GDM1 (cell line): ENCODE results near the gene ADAMTS14.
"Not testable (repeated sequence)": the region's sequence is repeated elsewhere in the genome, so short reads cannot be mapped to it uniquely, and the experiment has no call there.

Source experiments
- DNase-seq: peaks from one replicate; lab custom pipeline; 2025; lab: John Stamatoyannopoulos, UW

ADAMTS14 gene

GRCh38 chr10:70658582-70659136 lies 13.6 kb upstream of the ADAMTS14 start:
- no peak for DNase-seq

- no peak for DNase-seq
Measured at GRCh38 chr10:70659306-70659705, 13.0 kb upstream of the ADAMTS14 start.

DNA sequence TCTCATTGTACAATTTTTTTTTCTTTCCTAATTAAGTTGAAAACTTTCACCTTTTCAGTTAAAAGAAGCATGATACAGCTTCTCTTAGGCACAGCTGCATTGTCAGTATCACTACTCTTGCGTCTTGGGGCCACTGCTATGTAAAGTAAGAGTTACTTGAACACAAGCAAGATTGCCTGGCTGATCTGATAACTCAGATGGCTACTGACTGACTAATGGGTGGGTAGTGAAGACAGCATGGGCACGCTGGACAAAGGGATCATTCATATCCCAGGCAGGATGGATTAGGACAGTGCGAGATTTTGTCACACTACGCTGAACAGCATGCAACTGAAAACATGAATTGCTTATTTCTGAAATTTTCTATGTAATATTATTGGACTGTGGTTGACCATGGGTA lies 11.6 kb upstream of the ADAMTS14 start:
- DNase-seq, result no peak

- no peak for DNase-seq
Measured at GRCh38 chr10:70661623-70662361, 10.5 kb upstream of the ADAMTS14 start.

DNA sequence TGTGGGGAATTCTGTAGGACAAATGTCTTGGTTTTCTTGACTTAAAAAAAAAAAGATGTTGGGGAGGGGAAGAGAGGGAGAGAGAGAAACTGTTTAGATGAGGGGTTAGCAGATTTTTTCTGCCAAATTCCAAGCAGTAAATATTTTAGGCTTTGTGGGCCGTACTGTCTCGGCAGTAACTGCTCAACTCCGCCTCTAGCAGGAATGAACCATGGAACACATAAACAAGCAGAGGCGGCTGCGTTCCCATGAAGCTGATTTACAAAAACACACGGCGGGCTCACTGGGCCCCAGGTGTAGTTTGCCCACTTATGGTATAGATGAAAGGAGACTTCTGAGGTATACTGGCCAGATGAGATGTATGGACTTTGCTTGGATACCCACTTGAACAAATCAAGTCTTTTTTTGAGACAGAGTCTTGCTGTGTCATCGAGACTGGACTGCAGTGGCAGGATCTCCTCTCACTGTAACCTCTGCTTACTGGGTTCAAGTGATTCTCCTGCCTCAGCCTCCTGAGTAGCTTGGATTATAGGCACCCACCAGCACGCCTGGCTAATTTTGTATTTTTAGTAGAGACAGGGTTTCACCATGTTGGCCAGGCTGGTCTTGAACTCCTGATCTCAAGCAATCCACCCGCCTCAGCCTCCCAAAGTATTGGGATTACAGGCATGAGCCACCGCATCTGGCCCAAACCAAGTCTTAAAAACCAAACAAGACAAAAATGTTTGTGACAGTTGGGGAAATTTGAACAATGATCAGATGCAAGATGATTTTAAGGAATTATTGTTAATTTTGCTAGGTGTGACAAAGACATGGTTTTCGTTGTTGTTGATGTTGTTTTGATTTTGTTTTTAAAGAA lies 9.7 kb upstream of the ADAMTS14 start:
- DNase-seq, result no peak

- DNase-seq, result not testable (repeated sequence)
Measured at GRCh38 chr10:70663458-70664409, 8.6 kb upstream of the ADAMTS14 start.

GRCh38 chr10:70664702-70665195 lies 7.6 kb upstream of the ADAMTS14 start:
- no peak for DNase-seq

DNA sequence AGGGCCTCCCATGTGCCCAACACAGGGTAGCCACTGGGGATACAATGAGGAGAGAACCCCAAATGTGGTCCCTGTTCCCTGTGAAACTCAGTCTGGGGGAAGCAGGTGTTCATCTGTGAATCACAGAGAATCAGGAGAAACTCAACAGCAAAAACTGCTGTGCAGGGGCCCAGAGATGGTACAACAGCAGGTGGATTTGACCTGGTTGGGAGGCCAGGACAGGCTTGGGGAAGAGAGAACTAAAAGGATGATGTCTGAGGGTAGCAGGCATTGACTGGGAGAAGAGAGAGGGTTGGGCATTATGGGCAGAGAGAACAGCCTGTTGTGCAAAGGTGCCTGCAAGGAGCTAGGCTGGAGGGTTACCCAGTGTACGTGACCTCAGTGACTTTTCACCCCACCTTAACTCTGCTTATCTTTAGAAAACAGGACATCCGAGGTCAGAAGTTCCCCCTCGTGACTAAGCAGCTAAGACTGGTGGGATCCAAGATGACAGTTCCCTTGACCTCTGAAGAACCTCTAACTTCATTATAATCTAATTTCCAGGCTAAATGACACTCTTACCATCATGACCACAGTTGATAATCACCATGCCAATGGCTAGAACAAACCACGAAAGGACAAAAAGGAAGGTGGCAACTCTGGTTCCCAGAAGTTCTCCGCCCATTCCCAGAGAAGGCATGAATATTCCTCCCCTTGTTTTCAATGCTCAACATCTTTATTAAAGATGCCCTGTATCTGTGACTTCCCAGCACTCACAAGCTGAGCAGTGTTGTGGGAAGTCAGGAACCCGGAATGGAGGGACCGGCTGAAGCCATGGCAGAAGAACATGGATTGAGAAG lies 5.1 kb upstream of the ADAMTS14 start:
- DNase-seq, result peak; percentile 22

DNA sequence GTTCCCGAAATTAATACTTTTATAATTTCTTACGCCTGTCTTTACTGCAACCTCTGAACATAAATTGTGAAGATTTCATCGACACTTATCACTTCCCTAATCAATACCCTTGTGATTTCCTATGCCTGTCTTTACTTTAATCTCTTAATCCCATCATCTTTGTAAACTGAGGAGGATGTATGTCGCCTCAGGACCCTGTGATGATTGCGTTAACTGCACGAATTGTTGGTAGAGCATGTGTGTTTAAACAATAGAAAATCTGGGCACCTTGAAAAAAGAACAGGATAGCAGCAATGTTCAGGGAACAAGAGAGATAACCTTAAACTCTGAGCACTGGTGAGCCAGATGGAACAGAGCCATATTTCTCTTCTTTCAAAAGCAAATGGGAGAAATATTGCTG lies 4.5 kb upstream of the ADAMTS14 start:
- not testable (repeated sequence) for DNase-seq

DNA sequence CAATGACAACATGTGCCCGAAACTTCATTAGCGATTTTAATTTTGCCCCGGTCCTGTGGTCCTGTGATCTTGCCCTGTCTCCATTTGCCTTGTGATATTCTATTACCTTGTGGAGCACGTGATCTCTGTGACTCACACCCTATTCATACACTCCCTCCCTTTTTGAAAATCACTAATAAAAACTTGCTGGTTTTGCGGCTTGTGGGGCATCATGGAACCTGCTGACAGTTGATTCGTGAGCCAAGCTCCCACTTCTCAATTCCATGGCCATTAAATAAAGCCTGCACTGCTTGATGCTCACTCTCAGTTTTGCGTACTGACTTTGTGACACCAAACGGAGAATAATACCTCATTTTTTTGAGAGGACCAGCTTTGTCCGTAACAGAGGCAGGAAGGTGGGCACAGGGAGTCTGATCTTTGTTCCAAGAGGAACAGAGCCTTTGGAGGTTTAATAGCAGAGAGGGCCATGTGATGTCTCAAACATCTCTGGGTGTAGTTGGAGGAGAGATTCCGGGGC lies 3.8 kb upstream of the ADAMTS14 start:
- no peak for DNase-seq

- DNase-seq, result no peak
Measured at GRCh38 chr10:70669015-70669414, 3.3 kb upstream of the ADAMTS14 start.

GRCh38 chr10:70669732-70670317 lies 2.5 kb upstream of the ADAMTS14 start:
- DNase-seq, result no peak

DNA sequence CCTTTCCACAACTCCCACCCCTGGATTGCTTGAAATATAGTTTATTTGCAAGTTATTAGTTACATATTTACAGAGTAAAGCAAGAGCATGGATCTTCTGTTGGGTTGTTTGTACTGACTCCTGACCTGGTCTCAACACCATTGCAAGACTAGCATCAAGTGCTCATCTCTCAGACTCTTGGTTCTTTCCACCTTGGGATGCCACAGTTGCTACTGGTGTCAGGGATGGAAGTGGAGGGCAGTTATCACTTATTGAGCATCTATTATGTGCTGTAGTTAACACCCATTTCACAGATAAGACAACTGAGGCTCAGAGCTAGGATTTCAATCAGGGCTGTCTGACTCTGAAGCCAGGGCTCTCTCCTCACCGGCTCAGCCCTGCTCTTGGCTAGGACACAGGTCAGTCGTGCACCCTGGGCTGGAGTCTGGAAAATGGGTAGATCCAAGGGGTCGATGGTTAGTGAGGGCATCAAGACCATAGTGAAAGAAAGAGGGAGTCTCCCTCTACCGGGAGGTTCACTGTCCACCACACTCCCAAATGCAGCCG lies 614 bp upstream of the ADAMTS14 start:
- DNase-seq, result no peak

GRCh38 chr10:70673043-70673928 lies 980 bp downstream of the ADAMTS14 start:
- no peak for DNase-seq

GRCh38 chr10:70673929-70674559 lies 1.7 kb downstream of the ADAMTS14 start:
- DNase-seq, result no peak

DNA sequence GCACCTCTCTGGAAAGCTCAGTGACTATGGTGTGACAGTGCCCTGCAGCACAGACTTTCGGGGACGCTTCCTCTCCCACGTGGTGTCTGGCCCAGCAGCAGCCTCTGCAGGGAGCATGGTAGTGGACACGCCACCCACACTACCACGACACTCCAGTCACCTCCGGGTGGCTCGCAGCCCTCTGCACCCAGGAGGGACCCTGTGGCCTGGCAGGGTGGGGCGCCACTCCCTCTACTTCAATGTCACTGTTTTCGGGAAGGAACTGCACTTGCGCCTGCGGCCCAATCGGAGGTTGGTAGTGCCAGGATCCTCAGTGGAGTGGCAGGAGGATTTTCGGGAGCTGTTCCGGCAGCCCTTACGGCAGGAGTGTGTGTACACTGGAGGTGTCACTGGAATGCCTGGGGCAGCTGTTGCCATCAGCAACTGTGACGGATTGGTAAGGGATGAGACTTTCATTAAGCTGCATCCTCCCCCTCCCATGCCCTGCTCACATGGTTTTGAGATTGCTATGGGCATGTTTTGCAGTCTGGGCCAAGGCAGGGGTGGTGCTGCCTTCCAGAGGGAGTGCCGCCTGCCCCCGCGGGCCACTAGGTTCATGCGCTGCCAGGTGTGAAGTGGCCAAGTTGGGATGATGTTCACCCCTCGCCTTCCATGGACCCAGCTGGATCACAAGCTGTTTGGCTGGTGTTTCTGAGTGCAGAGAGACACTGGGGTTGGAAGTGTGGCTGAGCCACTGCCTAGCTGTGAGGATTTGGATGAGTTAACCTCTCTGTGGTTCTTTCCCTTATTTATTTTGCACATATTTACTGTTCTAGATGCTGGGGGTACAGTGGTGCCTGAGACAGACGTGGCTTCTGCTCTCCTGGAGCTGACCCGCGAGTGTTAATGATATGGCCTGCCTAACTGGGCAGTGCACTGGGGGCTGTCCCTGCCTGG lies 2.5 kb downstream of the ADAMTS14 start:
- no peak for DNase-seq

DNA sequence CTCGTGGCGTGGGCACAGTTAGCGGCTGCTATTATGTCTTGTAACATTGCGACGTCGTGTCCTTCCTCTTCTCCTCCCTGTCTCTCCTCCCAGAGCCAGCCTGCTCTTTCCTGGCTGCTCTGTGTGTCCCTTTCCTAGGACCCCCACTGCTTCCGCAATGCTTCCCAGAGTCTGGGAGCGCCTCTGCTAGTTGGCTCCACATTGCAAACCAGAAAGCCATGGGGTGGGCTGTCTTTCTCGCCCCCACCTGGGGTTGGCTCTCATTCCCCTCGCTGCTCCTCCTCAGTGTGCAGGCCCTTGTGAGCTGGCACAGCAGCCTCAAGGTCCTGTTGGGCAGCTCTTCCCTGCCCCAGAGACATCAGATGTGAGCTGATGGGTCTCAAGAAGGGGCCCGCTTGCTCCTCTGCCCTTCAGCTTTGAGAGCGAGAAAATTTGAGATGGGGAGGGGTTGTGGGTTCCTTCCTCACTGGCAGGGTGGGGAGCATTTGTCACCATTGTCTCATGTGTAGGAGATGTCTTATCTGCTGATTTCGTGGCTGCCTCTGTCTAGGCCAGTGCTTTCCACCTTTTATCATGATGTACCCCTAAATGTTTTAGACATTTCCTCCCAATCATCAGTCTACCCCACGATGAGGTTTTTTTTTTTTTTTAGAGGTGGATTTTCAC lies 3.3 kb downstream of the ADAMTS14 start:
- no peak for DNase-seq
